ENCODE data around the gene SLC35G6.

- TF ChIP-seq POLR2A (IDR thresholded peaks at IDR 0.05; ENCODE audit: low read depth, low read length) (no peak), POLR2AphosphoS5 (IDR thresholded peaks at IDR 0.05; ENCODE audit: low read depth, low read length) (no peak), TAF1 (IDR thresholded peaks at IDR 0.05; ENCODE audit: borderline replicate concordance, low read depth, low read length) (no peak)
These were observed 40.0 kb upstream of the SLC35G6 start for GRCh38 chr17:7441266-7441665.
